Measurements from ENCODE around the gene LAD1.

Gene LAD1

DNA sequence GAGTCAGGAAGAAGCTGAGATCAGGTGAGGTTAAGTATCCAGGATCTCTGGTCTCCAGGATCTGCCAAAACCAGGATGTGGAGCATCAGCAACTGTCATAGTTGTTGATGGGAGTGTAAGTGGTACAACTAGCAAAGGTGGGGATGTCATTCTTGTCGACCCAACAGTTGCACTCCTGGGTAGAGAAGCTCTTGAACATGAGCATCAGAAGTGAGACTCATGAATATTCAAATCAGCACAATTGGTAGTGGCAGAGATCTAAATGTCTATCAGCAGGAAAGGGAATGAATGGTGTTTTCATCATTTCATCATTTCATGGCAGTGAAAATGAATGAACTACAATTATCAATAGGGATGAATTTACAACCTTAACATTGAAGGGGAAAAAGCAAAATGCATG is 4.2 kb upstream of the LAD1 start:
- DNase-seq (ENCODE audit: low read depth): no peak
- TF ChIP-seq, protein P1, sequence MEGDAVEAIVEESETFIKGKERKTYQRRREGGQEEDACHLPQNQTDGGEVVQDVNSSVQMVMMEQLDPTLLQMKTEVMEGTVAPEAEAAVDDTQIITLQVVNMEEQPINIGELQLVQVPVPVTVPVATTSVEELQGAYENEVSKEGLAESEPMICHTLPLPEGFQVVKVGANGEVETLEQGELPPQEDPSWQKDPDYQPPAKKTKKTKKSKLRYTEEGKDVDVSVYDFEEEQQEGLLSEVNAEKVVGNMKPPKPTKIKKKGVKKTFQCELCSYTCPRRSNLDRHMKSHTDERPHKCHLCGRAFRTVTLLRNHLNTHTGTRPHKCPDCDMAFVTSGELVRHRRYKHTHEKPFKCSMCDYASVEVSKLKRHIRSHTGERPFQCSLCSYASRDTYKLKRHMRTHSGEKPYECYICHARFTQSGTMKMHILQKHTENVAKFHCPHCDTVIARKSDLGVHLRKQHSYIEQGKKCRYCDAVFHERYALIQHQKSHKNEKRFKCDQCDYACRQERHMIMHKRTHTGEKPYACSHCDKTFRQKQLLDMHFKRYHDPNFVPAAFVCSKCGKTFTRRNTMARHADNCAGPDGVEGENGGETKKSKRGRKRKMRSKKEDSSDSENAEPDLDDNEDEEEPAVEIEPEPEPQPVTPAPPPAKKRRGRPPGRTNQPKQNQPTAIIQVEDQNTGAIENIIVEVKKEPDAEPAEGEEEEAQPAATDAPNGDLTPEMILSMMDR (IDR thresholded peaks at IDR 0.05; ENCODE audit: low read depth, low read length, missing control alignments): no peak
- H3K4me3 ChIP-seq (ENCODE audit: low read depth, low read length): no peak overlapping the region

DNA sequence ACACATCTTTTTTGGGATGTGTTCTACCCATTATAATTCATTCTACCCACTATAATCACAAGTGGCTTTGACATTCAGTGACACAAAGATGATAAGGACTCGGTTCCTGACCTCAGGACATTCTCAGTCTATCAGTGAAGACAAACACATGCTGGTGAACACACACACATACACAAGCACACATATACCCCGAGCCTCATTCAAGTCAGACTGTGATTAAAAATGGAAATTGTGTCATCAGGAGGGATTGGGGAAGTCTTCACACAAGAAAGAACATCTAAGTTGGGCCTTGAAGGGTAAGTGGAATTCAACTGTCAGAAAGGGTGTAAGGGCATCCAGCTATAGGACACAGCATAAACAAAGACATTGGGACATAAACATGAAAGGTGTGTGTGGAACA is 2.6 kb upstream of the LAD1 start:
- no peak overlapping the region for H3K4me3 ChIP-seq (ENCODE audit: low read depth, low read length)
- no peak for DNase-seq (ENCODE audit: low read depth)

DNA sequence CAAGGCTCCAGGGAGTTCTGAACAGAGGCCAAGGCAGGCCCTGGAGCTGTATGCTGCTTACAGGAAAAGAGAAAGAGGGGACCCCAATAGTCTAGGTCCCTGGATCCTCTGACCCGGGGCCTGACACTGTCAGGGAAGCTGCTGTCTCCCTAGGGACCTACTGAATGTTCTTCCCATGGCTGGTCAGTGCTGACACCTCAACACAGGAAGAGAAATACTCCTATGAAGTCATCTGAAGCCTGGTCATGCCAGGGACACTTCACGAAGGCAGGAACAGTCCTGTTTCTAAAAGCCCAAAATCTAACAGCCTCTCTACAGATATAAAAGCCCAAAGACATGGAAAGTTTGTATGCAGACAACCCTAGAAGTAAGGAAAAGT is 1.7 kb upstream of the LAD1 start:
- DNase-seq (ENCODE audit: low read depth): no peak
- TF ChIP-seq, protein P1 (IDR thresholded peaks at IDR 0.05; ENCODE audit: low read depth, low read length, missing control alignments): no peak

More for the DNA sequence above, 2.6 kb upstream of the LAD1 start:
- TF ChIP-seq, protein P1 (IDR thresholded peaks at IDR 0.05; ENCODE audit: low read depth, low read length, missing control alignments): no peak

DNA sequence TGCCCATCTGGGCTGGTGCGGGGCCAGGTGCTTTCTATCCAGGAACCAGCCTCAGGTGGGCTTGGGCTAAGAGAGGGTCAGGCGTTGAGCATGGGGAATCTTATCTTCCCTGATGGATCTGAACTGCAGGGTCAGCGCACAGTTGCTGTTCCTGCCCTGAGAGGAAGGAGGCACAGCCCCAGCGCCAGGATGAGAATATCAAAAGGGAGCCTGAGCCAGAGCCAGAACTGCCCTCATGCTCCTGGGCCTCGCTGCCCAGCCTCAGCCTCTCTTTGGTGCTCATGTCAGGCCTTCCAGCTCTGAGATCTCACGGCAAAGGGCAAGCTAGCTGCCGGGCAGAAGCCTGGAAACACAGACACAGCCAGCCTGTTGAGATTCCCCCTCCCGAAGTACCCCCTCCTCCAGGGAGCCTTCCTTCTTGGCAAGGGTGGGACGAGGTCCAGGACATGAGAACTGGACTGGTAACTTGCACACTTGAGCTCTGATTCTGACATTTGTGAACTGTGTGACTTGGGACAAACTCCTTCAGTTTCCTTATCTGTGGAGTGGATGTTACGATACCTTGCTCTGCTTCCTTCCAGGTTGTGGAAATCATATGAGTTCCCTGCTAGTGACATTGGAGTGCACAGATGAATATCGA is 1.2 kb upstream of the LAD1 start:
- TF ChIP-seq, protein P1 (IDR thresholded peaks at IDR 0.05; ENCODE audit: low read depth, low read length, missing control alignments): no peak
- no peak overlapping the region for H3K4me3 ChIP-seq (ENCODE audit: low read depth, low read length)
- DNase-seq (ENCODE audit: low read depth): no peak

More for the DNA sequence above, 1.7 kb upstream of the LAD1 start:
- H3K4me3 ChIP-seq (ENCODE audit: low read depth, low read length): no peak overlapping the region

DNA sequence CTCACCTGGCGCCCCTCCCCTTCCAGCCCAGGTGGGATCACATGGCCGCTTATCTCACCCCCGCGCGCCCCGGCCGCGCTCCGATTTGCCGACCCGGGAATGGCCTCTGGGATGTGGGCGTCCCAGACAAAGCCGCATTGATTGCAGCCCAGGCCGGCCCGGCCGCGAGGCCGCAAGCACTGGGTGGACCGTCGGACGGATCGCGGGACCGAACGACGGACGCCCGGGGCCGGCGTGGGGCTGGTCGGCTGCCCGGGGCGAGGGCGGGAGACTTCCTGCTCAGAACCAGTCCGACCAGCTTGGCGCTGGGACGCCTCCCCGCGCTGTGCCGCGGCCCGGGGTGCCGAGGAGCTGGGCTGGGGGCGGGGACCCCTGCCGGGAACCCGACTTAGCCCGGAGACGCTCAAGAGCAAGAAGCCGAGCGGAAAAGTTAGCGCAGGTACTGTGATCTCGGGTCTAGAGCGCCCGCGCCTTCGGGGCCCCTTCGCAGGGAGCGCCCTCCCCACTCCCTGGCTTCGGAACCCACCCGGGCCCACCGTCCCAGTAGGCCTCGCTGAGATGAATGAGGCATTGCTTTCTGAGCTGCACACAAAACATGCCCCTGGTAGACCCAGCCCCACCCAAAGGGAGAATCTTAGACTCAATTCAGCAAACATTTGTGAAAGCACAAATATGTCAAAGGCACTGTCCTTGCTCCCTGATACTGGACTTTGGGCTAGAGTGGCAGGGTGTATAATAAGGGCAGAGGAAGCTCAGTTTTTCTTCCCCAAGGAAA is 415 bp upstream of the LAD1 start:
- no peak for DNase-seq (ENCODE audit: low read depth)
- TF ChIP-seq, protein P1 (IDR thresholded peaks at IDR 0.05; ENCODE audit: low read depth, low read length, missing control alignments): no peak
- no peak overlapping the region for H3K4me3 ChIP-seq (ENCODE audit: low read depth, low read length)

DNA sequence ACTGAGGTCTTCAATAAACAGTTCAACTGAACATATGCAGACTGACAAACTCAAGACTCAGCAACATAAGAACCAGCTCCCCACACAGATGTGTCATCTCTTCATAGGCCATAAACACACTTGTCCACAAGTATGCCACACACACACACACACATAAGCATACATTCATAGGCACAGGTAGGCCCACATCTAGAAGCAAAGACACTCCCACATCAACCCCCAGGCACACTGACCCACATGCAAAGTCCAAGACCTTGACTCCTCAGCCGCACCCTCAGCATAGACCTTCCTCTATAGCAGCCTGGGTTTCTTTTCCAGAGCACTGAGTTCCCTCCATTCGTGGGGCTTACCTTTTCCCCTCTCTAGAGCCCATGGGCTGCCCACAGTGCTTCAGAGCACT is 1.4 kb downstream of the LAD1 start:
- no peak overlapping the region for H3K4me3 ChIP-seq (ENCODE audit: low read depth, low read length)
- TF ChIP-seq, protein P1 (IDR thresholded peaks at IDR 0.05; ENCODE audit: low read depth, low read length, missing control alignments): no peak
- no peak for DNase-seq (ENCODE audit: low read depth)

All from GM12864 (cell line).